Right ventricle myocardium inferior (tissue), 1 donor: ENCODE results near the gene CUTC. TPM values are rescaled to one million over a fixed set of nuclear protein-coding genes. Genes with fewer than 3 reads are reported as not detected.

Experiments used
- ATAC-seq: fragments of 200-7000 bp; cut with Tn5 transposase; one replicate; pipeline ENCODE4 v1.9.1; 2020; ENCODE audit warnings: mild to moderate bottlenecking, moderate library complexity
- DNase-seq: peaks from one replicate; pipeline ENCODE4 v3.0.0; 2021; ENCODE audit errors: missing footprints
- intact Hi-C: fragments of 100-400 bp; cut with DNase I; formaldehyde crosslinking; loops from one replicate; pipeline ENCODE4 v1.11.0; 2022
- total RNA-seq: library from RNA; stranded (reverse); fragmentation: NEBNext Ultra II Directional; extraction: Animal tissue kit (Norgen Biotek cat#: 25700); gene quantifications from one replicate; pipeline ENCODE4 v1.2.1, GENCODE V29; 2021
- donor health status: DM: no; HTN: yes; CAD: no; lungs with severe emphysema.

The CUTC gene
- total RNA-seq, 1 donor from 2014 or later, result 37.2 TPM

DNA sequence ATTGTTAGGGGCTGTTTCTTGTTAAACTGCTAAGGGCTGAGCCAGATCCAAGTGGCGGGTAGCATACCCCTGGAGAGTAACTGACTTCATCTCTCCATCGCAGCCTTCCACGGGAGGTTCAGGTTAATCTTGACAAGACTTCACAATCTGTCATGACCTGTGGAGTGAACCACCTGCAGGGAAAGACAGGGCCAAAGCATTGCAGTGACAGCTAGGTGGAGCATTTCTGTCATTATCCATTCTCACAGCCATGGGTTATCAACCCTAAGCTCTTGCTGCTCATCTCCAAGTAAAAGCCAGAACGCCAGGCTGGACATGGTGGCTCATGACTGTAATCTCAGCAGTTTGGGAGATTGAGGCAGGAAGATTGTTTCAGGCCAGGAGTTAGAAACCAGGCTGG lies 67.6 kb downstream of the CUTC start:
- no peak for ATAC-seq
- no peak for DNase-seq
- intact Hi-C loops, result no loop called here

DNA sequence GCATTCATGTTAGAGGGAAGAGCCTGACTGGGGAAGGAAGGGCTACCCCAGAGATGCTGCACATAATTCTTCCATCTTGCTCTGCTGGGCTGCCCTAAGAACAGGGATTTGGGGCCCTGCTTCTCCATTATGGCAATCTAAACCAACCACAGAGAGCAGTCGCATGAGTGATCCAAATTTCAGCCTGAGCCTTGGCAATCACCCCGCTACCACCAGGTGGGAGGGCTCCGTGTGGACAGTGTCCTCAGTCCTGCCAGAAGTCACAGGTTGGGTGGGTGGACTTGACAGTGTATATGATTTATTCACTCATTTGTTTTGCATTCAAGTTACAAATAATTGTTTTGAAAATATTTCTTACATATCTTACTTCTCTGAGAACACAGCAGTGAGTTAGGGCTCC lies 72.4 kb downstream of the CUTC start:
- intact Hi-C loops, result no loop called here
- ATAC-seq, result no peak
- no peak for DNase-seq

DNA sequence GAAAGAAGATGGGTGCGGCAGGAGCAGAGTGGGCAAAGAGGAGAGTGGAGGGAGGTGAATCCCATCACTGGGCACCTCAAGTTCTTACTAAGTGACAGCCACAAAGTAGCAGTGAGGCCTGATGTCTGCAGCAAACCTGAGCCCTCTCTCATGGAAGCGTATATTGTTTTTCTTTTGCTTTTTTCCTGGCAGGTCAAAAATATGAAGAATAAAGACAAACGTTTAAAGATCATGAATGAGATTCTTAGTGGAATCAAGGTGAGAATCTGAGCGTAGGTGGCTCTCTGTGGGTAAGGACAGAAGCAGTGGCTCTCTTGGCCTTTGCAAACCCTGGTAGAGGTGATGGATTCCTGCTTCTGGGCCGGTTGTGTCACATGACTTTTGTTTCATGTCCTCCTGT lies 73.2 kb downstream of the CUTC start:
- ATAC-seq (no peak), DNase-seq (no peak)
- intact Hi-C loops, result no loop called here

Other genes with a start within 250 kb of the CUTC start
- gene NKX2-3, start 199.3 kb upstream of the CUTC start, total RNA-seq, result not detected
- gene SLC25A28, start 111.8 kb upstream of the CUTC start, total RNA-seq, result 38.2 TPM
- gene ENTPD7, start 72.7 kb upstream of the CUTC start, total RNA-seq, result 1.4 TPM
- 30.1 TPM for gene COX15, start 107 bp upstream of the CUTC start, total RNA-seq
- 0.05 TPM for gene ABCC2, start 50.4 kb downstream of the CUTC start, total RNA-seq